Measurements from ENCODE around the gene GORASP2. TPM values are rescaled to one million over a fixed set of nuclear protein-coding genes. Genes with fewer than 3 reads are reported as not detected.
A peak's percentile ranks its signal among the peaks of the same experiment; 100 is the strongest.

GORASP2 gene
- total RNA-seq, 1 donor from 2014 or later = 56.2 TPM

DNA sequence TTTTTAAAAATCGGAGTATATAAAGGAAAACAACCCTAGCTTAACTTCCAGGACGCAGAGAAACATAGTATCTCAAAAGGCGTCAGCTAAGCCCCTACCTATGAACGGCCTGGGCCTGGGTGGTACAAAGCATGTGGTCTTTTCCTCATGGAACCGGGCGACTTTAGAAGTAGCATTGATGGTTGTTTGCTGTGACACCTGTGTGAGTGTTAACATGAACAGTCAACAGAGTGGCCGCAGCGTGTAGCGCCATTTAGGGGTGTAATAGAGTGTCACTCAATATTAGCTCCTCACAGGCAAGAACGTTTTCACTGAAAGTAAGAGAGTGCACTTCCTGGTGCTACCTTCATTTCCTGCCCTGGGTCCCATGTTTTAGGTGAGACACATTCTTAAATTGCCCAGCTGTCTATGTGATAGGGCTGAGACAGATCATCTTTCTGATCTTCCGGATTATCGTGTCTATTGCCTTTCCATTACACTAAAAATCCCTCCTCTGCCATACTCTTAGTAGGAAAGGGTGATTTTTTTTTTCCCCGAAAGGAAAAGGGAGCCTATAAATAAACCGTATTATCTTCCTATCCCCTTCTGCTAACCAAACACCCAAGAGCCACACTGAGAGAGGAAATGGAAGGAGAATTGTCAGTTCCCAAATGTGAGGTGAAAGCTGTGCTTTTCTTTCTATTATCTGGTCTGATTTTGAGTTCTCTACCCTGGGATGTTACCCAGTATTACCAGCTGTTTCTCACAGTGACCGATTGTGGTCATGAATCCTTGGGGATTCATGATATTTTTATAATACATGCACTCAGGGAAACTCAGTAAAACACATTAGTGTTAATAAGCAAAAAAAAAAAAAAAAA lies 1.3 kb downstream of the GORASP2 start:
- DNase-seq (ENCODE audit: low read depth) = no peak
- H3K4me3 ChIP-seq (ENCODE audit: low read depth, low read length) = peak overlapping the region; percentile 76
- TF ChIP-seq, protein P1, sequence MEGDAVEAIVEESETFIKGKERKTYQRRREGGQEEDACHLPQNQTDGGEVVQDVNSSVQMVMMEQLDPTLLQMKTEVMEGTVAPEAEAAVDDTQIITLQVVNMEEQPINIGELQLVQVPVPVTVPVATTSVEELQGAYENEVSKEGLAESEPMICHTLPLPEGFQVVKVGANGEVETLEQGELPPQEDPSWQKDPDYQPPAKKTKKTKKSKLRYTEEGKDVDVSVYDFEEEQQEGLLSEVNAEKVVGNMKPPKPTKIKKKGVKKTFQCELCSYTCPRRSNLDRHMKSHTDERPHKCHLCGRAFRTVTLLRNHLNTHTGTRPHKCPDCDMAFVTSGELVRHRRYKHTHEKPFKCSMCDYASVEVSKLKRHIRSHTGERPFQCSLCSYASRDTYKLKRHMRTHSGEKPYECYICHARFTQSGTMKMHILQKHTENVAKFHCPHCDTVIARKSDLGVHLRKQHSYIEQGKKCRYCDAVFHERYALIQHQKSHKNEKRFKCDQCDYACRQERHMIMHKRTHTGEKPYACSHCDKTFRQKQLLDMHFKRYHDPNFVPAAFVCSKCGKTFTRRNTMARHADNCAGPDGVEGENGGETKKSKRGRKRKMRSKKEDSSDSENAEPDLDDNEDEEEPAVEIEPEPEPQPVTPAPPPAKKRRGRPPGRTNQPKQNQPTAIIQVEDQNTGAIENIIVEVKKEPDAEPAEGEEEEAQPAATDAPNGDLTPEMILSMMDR (conservative IDR thresholded peaks at IDR 0.05; ENCODE audit: low read depth, low read length) = no peak

GRCh38 chr2:170930991-170931266 lies 1.9 kb downstream of the GORASP2 start:
- H3K4me3 ChIP-seq (ENCODE audit: low read depth, low read length) = peak overlapping the region; percentile 76
- DNase-seq (ENCODE audit: low read depth) = no peak
- TF ChIP-seq, protein P1 (conservative IDR thresholded peaks at IDR 0.05; ENCODE audit: low read depth, low read length) = no peak

DNA sequence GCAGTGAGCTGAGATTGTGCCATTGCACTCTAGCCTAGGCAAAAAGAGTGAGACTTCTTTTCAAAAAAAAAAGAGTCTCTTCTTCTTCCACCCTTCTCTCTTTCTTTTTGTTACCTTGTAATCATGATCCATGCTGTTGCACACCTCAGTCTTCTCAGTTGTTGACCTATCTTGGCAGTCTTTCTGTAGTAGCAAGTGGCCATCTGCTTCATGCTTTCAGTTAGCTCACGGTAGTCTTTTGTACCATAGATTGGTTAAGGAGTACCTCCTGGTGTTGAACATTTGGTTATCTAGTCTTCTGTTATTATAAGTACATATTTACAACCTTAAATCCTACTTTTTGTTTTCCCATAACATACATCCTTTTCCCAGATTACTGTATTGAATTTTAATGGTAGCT lies 3.1 kb downstream of the GORASP2 start:
- no peak for DNase-seq (ENCODE audit: low read depth)
- no peak overlapping the region for H3K4me3 ChIP-seq (ENCODE audit: low read depth, low read length)
- TF ChIP-seq, protein P1 (conservative IDR thresholded peaks at IDR 0.05; ENCODE audit: low read depth, low read length) = no peak

GRCh38 chr2:170932948-170933347 lies 3.9 kb downstream of the GORASP2 start:
- DNase-seq (ENCODE audit: low read depth) = no peak
- TF ChIP-seq, protein P1 (conservative IDR thresholded peaks at IDR 0.05; ENCODE audit: low read depth, low read length) = no peak
- H3K4me3 ChIP-seq (ENCODE audit: low read depth, low read length) = no peak overlapping the region

DNA sequence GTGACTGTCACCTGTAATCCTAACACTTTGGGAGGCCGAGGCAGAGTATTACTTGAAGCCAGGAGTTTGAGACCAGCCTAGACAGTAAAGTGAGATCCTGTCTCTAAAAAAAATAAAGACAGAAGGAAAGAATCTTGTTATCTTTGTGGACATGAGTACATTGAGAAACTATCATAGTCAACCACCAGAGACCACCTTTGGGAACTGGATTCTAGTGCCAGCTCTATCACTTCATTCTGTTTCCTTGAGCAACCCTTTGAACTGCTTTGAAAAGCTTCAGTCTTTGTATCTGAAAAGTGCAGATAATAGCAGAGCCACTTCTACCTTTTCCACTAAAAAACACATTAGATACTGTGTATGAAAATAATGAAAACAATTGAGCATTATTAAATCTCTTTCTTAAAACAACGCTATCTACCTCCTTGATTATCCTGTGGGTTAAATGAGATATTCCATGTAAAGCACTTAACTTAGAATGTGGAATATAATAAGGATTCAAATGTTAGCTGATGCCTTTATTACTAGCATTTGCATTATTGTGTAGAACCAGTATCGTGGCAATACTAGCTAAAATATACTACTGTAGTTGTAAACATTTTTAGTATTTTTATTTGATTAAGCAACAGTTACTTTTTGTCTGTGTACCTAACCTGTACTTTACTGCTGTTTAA lies 8.8 kb downstream of the GORASP2 start:
- H3K4me3 ChIP-seq (ENCODE audit: low read depth, low read length) = no peak overlapping the region
- no peak for DNase-seq (ENCODE audit: low read depth)
- TF ChIP-seq, protein P1 (conservative IDR thresholded peaks at IDR 0.05; ENCODE audit: low read depth, low read length) = no peak

GRCh38 chr2:170940066-170940465 lies 11.0 kb downstream of the GORASP2 start:
- TF ChIP-seq, protein P1 (conservative IDR thresholded peaks at IDR 0.05; ENCODE audit: low read depth, low read length) = no peak
- no peak overlapping the region for H3K4me3 ChIP-seq (ENCODE audit: low read depth, low read length)

More at GRCh38 chr2:170940066-170940465, 11.0 kb downstream of the GORASP2 start:
- DNase-seq (ENCODE audit: low read depth) = no peak
